Inferior parietal cortex (tissue), 1 donor: ENCODE data around the gene CTPS1.

ENCODE experiments used
- DNase-seq: peaks from one replicate; pipeline ENCODE4 v3.0.0-alpha.2; 2016; ENCODE audit errors: extremely low spot score

The CTPS1 gene

DNA sequence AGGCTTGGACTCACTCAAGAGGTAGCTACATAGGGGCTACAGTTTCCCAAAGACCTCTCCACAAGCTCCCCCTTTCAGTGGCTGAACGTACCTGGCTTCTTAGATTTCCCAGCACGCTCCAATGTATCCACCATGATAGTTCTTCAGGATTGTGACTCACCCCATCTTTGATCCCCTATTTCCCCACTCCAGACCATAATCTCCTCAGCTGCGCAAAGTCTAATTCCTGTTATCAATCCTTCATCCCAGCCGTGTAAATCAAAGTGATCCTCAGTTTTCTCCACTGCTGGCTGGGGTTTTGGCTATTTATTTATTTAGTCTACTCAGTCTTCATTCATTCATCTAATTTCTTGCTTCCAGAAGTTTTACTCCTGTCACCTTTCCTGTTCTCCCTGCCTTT lies 13.1 kb upstream of the CTPS1 start:
- no peak for DNase-seq

DNA sequence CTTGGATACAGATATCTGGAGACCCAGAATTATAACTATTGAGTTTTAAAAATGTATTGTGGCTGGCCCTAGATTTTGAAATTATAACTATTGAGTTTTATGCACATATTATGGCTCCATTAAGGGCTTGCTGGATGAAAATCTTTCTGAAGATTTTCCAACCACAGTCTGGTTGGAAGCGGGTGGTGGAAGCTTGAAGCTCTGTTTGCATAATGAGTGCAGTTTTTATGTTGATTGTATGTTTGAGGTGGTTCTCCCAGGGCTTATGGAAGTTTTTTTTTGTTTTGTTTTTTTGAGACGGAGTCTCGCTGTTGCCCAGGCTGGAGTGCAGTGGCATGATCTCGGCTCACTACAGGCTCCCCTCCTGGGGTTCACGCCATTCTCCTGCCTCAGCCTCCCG lies 10.1 kb upstream of the CTPS1 start:
- no peak for DNase-seq

DNA sequence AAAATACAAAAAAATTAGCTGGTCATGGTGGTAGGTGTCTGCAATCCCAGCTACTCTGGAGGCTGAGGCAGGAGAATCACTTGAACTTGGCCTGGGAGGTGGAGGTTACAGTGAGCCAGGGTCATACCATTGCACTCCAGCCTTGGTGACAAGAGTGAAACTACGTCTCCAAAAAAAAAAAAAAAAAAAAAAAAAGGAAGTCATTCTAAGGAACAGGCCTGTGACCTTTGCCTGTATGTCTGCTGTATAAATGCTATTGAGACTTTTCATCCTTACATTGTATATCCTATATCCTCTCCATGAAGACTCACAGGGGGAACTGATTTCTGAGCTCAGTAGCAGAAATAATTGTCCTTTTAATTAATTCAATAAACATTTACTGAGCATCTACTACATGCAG lies 7.5 kb upstream of the CTPS1 start:
- DNase-seq = no peak

DNA sequence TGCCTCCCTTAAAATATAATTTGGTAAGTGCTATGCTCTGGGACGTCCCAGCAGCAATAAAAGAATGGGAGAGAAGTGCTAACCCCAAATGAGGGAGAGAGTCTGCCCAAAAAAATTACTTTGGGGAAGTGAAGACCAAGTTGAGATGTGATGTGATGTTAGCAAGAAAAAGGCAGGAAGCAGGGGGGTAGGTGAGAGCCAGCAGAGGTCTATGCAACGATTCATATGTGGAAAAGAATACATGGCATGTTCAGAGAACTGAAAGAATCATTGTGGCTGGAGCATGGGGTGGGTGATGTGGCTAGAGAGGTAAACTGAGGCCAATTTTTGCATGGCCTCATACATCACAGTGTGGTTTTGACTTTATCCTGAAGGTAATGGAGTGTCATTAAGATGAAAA lies 5.6 kb upstream of the CTPS1 start:
- DNase-seq = no peak

DNA sequence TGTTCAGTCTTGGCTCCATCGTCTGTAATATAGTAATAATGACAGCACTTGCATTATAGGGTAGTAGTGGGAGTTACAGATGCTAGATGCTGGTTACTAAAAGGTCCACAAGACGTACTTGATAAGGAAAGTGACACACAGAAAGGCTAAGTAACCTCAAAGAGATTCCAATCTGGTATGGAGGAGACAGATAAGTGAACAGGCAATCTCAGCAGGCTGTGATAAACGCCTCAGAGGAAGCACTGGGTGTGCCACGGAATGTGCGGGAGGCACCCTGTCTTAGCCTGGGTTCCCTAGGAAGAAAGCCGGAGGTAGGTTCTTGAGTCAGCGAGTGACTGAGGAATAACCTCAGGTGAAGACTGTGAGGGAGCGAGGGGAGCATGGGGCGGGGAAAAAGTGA lies 4.6 kb upstream of the CTPS1 start:
- no peak for DNase-seq

DNA sequence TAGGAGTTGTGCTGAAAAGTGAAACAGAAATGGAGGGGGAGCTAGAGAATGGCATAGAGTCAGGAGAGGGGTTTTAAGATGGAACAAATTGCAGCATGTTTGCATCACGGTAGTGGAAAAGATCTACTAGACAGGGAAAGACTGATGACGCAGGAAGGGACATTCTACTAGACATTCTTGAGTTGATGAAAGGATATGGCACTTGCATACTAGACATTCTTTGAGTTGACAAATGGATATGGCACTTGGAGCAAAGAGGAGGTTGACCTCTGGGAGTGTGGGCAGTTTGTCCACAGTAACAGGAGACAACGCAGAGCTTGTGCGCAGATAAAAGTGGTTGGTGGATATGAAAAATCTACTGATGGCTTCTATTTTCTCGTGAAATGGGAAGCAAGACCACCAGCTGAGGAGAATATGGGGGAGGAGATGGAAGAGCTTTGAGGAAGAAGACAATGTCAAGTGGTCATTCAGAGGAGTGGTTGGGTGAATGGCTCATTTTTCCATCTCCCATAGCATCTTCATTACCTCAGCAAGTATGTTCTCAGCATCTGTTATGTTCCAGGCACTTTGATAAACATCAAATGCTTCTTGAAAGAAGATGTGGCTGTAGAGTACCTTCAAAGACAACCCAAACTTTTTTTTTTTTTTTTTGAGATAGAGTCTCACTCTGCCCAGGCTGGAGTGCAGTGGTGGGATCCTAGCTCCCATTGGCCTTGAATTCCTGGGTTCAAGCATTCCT lies 2.4 kb upstream of the CTPS1 start:
- DNase-seq = no peak

DNA sequence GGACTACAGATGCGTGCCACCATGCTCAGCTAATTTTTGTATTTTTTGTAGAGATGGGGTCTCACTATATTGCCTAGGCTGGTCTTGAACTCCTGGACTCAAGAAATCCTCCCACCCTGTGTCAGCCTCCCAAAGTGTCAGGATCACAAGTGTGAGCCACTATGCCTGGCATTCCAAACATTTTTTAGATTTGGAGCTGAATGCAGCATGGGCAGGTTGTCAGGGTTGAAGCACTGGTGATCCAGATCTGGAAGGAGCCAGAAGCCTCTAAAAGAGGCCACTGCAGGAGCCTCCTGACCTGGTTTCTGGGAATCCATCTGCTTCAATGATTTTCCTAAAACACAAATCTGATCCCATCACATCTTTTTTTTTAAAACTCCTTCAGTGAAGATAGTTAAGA lies 1.8 kb upstream of the CTPS1 start:
- DNase-seq = no peak

DNA sequence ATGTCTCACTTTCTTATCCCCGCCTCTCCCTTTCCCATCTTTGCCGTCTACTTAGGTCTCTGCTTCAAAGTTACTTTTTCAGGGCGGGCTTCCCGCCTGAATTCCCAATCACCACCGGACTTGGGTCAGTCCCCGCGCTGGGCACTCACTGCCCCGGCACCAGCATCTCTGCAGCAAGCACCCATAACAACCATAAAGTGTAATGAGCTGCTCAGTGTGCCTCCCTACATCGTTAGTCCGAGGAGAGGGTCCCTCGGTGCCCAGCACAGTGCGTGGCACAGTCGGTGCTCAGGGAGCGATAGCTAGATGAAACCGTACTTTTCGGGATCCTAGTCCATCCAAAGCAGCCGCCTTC lies 633 bp upstream of the CTPS1 start:
- no peak for DNase-seq

DNA sequence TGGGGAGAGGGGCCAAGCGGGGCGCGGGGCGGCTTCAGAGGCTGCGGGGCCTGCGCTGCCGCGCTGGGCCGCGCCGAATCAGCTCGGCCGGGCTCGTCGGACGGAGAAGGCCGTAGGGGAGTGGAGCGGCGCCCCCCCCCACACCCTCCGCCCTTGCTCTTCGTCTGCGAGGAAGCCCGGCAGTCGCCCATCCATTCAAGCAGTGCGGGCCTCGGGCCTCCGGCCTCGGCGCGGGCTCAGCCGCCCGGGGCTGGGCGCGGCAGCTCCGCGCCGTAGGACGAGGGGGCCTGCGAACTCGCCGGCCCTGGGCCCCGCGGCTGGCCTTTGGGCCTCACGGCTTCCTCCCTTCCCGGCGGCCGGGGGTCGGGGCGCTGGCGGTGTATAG lies 564 bp downstream of the CTPS1 start:
- DNase-seq = no peak

DNA sequence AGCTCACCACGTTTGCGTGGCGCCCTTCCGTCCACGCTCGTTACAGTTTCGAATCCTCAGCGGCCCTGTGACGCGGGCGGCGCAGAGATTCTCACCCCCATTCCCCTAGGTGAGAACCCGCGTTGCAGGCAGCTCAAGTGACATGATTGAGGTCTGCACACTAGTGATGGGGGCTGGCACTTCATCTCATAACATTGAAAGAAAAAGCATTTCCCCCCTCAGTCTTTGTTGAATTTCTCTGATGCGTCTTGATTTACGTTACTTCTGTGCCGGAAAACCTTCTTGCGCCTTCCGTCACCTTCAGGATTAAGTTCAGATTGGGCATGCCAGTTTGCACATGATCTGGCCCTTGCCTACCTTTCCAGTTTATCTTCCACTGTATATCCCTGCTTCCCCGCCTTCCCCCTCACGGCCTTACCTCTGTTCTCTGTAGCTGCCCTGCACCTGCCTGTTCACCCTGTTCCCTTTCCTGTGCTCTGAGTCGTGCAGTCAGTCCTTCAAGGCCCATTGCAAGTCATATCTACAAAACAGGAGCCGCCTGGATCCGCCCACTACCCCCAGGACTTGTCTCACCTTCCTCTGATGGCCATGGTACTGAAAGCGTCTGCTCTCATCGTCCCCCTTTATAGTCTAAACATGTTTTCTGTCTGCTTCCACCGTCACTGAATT lies 1.1 kb downstream of the CTPS1 start:
- no peak for DNase-seq

DNA sequence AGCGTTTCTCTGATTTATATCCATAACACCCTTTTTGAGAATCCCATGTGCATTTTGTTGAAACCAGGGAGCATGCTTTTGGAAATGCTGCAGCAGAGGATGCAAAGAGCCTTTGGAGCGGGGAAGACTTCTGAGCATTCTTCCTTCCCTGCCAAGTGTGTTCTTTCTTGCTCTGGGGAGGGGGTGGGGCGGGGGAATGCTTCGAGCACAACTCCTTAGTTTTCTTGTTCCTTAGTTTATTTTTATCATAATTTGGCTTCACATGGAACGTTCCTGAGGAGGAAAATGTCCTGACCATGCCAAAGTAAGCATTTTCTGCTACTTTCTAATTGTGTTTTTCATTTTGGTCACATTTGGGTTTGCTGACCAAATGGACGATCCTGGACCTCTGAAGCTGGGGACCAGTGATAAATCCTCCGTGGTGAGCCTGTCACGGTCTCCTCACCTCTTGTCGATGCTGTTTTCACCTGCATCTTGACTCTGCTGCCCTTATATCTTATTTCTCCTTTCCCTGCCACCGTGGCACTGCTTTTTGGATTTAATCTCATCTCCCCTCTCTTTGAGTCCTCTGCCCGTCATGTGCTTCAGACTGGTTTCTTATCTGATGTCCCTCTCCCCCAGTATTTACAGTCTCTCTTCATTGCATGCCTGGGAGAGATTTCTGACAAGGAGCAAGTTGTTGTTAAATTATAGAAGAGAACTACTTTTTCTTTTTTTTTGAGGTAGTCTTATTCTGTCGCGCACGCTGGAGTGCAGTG lies 2.4 kb downstream of the CTPS1 start:
- DNase-seq = no peak

DNA sequence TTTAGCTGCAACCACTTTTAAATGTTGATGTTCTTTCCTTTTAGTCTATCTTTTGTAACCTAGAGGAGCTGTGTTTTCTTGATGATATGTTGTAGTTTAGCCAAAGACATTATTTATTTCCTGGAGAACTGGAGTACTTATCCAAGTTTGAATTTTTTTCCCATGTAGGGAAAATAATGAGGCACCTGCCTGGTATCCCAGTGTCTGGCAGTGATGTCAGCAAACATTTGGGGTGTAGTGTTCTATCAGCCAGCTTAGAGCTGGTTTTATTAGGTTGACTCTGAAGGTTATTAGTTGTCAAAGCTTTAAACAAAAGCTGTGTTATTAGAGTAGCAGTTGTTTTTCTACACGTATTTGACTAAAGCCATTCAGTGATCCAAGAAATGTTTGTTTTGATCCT lies 3.2 kb downstream of the CTPS1 start:
- DNase-seq = no peak

DNA sequence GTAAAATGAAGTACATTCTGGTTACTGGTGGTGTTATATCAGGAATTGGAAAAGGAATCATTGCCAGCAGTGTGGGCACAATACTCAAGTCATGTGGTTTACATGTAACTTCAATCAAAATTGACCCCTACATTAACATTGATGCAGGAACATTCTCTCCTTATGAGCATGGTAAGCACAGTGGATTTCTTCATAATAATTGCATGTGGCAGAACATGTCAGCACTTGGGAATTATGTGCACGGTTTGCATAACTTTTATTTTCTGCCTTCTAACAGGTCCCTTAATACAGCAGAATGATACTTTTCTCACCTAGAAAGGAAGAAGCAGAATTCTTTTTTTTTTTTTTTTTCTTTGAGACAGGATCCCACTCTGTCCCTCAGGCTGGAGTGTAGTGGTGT lies 3.8 kb downstream of the CTPS1 start:
- no peak for DNase-seq

DNA sequence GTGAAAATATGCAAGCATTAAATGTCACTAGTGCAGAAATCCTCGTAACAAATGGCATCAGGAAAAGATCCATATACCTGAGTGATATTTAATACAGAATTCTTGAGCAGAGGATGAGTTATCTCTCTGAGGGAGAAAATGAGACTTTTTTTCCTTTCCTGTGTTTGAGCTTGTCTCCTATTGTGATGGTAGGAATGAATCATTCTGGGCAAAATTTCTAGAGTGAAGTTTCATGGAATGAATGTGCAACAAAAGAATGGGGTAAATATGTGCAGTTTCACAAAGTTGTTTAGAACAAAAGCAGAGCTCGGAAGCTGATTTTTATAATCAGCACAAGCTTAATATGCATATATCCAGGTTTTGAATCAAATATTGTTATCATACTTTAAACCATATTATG lies 4.6 kb downstream of the CTPS1 start:
- no peak for DNase-seq

DNA sequence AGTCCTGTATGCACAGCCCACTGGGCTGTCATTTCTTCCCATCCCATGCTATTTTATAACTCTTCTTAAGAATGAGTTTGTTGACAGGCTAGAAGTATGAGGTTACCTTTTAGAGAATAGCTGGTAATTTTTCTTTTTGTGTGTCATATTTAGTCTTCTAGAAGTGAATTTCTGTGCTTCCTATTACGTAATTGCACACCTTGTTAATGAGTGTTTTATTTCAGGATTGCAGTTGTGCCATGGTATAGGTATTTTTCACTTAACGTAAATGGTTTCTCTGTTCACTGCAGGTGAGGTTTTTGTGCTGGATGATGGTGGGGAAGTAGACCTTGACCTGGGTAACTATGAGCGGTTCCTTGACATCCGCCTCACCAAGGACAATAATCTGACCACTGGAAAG lies 5.0 kb downstream of the CTPS1 start:
- no peak for DNase-seq

DNA sequence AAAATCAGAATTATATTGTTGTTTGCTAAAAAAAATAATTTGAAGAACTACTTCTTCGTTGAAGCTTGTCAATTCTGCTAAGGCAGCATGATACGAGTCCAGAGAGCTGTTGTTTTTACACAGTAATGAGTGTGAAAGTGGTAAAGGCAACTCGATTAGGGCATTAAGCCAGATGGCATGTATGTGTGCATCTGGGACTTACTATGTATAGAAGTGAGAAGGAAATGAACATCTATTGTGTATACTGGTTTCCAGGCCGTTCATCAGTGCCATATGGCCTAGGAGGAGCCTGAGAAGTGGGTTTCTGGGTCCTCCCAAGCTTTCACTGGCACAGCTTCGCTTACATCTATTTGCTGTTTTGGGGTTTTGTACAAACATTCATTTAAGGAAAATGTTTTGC lies 5.7 kb downstream of the CTPS1 start:
- DNase-seq = no peak

DNA sequence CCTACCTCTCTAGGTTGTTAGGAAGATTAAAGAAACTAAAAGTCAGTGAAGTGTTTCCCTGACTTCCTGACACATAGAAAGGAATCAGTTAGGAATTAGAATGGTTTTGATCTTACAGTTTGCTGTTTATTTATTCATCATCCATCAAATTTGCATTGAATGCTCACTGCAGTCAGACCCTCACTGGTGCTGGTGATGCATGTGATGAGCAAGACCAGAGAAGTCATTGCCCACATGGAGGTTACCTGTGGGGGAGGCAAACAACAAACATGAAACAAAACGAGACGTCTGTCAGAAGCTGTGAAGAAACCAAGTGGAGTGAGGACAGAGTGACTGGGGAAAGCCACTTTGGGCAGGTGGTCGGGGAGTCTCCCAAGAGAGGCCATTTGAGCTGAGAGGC lies 6.4 kb downstream of the CTPS1 start:
- DNase-seq = no peak

DNA sequence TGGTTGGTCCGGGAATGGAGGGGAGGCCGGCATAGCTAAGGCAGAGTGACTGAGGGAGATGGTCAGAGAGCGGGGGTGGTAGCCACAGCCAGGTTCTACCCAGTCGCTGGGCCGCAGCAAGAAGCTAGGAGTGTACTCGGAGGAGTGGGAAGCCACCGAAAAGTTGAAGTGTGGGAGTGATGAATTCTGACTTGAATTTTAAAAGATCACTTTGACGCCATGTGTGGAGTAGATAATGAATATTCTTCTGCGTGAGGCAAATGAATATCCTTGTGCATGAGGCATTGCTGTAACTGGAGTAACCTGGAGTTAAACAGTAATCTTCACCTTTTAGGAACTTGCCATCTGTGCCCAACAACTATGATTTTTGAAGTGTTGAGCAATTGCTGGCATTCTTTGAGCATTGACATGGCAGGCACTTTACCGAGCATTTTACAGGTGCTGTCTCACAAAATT lies 6.9 kb downstream of the CTPS1 start:
- no peak for DNase-seq

DNA sequence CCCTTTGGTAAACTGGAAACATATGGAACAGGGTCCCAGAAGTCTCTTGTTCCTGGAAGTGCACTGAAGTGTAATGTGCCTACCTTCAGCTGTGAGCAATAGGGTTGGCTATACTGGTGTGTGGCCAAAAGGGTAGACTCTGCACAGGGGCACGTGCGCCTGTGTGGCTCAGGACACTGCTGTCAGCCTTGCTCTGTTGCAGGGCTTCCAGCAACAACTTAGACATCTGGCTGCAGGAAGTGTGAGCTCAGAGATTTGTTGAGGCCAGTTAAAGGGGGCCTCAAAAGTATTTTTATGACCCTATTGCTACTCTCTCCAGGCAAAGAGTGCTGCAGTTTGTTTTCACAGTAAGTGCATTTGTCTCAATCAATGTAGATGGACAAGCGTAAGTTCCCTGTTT lies 7.5 kb downstream of the CTPS1 start:
- DNase-seq = no peak

DNA sequence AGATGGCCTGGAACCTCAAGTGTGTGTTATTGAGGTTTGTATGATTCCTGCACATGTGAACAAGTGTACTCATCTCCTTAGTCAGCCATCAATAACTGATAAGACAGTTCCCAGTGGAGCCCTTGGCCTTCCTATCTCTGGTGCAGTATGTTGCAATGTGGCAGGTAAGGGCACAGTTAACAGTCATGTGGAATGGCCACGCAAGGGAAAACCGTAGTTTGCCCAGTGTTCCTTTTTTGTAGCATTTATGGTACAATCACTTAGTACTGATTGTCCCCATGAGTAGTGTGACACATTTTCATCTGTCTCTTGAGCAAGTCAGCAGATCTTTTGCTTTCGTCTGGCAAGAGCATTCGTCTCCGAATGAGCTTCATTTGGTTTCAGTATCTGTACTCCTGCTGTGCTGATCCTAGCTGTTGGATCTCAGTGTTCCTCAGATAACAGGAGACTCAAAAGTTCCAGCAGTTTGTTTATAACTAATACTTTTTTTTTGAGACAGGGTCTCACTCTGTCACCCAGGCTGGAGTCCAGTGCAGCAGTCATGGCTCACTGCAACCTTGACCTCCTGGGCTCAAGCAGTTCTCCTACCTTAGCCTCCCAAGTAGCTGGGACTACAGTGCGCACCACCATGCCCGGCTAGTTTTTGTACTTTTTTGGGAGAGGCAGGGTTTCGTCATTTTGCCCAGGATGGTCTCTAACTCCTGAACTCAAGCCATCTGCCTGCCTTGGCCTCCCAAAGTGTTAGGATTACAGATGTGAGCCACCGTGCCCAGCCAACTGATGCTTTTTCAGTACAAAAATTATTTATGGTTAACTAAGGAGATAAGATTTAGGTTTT lies 8.2 kb downstream of the CTPS1 start:
- DNase-seq = no peak

DNA sequence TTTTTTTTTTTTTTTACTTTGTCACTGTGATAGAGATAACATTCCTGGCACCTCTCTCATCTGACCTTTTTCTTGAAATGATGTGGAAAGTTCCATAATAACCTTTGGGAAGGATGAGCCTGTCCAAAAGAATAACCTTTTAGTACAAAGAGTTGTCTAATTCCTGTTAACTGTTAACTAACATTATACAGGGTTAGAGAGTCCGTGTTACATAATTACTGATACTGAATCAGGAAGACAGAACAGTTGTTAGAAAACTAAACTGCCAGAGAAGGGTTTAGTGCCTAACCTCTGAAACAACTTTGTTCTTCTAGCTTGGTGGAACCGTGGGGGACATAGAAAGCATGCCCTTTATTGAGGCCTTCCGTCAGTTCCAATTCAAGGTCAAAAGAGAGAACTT lies 8.8 kb downstream of the CTPS1 start:
- DNase-seq = no peak

DNA sequence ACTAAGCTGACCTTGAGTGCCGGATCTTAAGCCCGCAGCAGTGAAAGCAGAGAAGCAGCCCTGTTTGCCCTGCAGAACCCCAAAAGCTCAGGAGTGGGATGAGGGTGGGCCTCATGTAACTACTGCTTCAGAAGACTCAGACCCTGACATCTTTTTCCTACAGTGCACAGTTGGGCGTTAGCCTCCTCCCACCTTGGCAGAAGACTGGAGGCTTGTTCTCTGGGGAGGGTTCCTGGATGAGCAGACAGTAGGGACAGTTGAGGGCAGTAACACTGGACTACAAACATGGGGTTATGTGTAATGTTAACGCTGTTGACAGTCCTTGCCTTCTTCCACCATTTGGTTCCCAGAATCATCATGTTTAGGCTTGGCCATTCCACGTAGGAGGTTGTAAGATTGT lies 9.6 kb downstream of the CTPS1 start:
- DNase-seq = no peak
